OCI-LY1 (cell line): Measurements from ENCODE around the gene TAGLN3.
"Not testable (repeated sequence)": the region's sequence is repeated elsewhere in the genome, so short reads cannot be mapped to it uniquely, and the experiment has no call there.

Experiments
- H2AFZ ChIP-seq: fragments of 200-600 bp; sonication (generic), shearing (Covaris generic); 2 replicates; pipeline ENCODE4 v1.6.0; 2014; ENCODE audit warnings: antibody characterized with exemption, mild to moderate bottlenecking, low read length
- H3F3A ChIP-seq: fragments of 200-600 bp; sonication (generic), shearing (Covaris generic); 2 replicates; pipeline ENCODE4 v1.6.0; 2014; ENCODE audit warnings: mild to moderate bottlenecking, antibody characterized with exemption, low read length, moderate library complexity; ENCODE audit not compliant: insufficient read depth
- H3K27ac ChIP-seq: fragments of 200-600 bp; sonication (generic); 2 replicates; pipeline ENCODE4 v1.5.1; 2014; ENCODE audit warnings: low read length, mixed run types, mild to moderate bottlenecking, low read depth; ENCODE audit not compliant: poor library complexity, severe bottlenecking
- H3K27me3 ChIP-seq: fragments of 200-600 bp; sonication (generic); 2 replicates; pipeline ENCODE4 v1.6.0; 2014; ENCODE audit warnings: antibody characterized with exemption, mild to moderate bottlenecking, low read length, moderate library complexity; ENCODE audit not compliant: insufficient read depth
- H3K36me3 ChIP-seq: fragments of 200-600 bp; sonication (generic); 2 replicates; pipeline ENCODE4 v1.6.1; 2014; ENCODE audit warnings: mild to moderate bottlenecking, antibody characterized with exemption, low read length, moderate library complexity, mixed read lengths; ENCODE audit not compliant: insufficient read depth
- H3K4me1 ChIP-seq: fragments of 200-600 bp; sonication (generic); 2 replicates; pipeline ENCODE4 v1.5.1; 2014; ENCODE audit warnings: mild to moderate bottlenecking, low read length, moderate library complexity; ENCODE audit not compliant: insufficient read depth, severe bottlenecking
- H3K4me2 ChIP-seq: fragments of 200-600 bp; sonication (generic), shearing (Covaris generic); 2 replicates; pipeline ENCODE4 v1.6.1; 2014; ENCODE audit warnings: low read length
- H3K4me3 ChIP-seq: fragments of 200-600 bp; sonication (generic); 2 replicates; pipeline ENCODE4 v1.5.1; 2014; ENCODE audit warnings: low read length, low read depth, mild to moderate bottlenecking, mixed read lengths; ENCODE audit not compliant: poor library complexity, severe bottlenecking
- H3K79me2 ChIP-seq: fragments of 200-600 bp; shearing (Covaris generic); 2 replicates; pipeline ENCODE4 v1.6.1; 2016; ENCODE audit warnings: mixed run types, low read length, mixed read lengths; ENCODE audit not compliant: insufficient read depth
- H3K9ac ChIP-seq: fragments of 200-600 bp; sonication (generic), shearing (Covaris generic); 2 replicates; pipeline ENCODE4 v1.6.1; 2014; ENCODE audit warnings: mild to moderate bottlenecking, low read length, mixed read lengths
- H3K9me2 ChIP-seq: fragments of 200-600 bp; sonication (generic), shearing (Covaris generic); 2 replicates; pipeline ENCODE4 v1.6.1; 2014; ENCODE audit warnings: low read depth, mild to moderate bottlenecking, low read length, mixed read lengths
- H3K9me3 ChIP-seq: fragments of 200-600 bp; shearing (Covaris generic); 2 replicates; pipeline ENCODE4 v1.6.1; 2014; ENCODE audit warnings: low read length, mixed read lengths
- H4K20me1 ChIP-seq: fragments of 200-600 bp; sonication (generic), shearing (Covaris generic); 2 replicates; pipeline ENCODE4 v1.6.0; 2016; ENCODE audit warnings: mild to moderate bottlenecking, low read length; ENCODE audit not compliant: insufficient read depth
- CTCF ChIP-seq: fragments of 200-600 bp; sonication (generic), shearing (Covaris generic); IDR thresholded peaks from 2 replicates; pipeline ENCODE4 v1.5.1; 2017; ENCODE audit warnings: mild to moderate bottlenecking, antibody characterized with exemption, low read length, moderate library complexity, mixed read lengths
- EZH2 ChIP-seq: fragments of 200-600 bp; sonication (generic), shearing (Covaris generic); IDR thresholded peaks from 2 replicates; pipeline ENCODE4 v1.8.0; 2017; ENCODE audit warnings: borderline replicate concordance, mixed run types, mild to moderate bottlenecking, antibody characterized with exemption, low read length, moderate library complexity, mixed read lengths

The TAGLN3 gene

GRCh38 chr3:112032098-112032731 is 33.5 kb downstream of the TAGLN3 start:
- TF ChIP-seq CTCF: no peak
- no peak for TF ChIP-seq EZH2
- Histone ChIP-seq H4K20me1 (no peaks in the 10 kb centered on the region), H3K4me3 (no peak overlapping the region), H3K9ac (no peak overlapping the region), H3K27me3 (no peaks in the 10 kb centered on the region), H3K36me3 (no peaks in the 10 kb centered on the region), H3K4me2 (no peak overlapping the region), H3K9me3 (no peaks in the 10 kb centered on the region), H3K4me1 (no peaks in the 10 kb centered on the region), H2AFZ (no peak overlapping the region), H3K9me2 (no peaks in the 10 kb centered on the region), H3K27ac (no peak overlapping the region), H3K79me2 (no peaks in the 10 kb centered on the region), H3F3A (no peaks in the 10 kb centered on the region)

GRCh38 chr3:112034436-112034835 is 35.7 kb downstream of the TAGLN3 start, which contains the start of gene TMPRSS7:
TSS of gene TMPRSS7 (plus strand) at chr3:112034736. CDS start at chr3:112034846, 110 bp downstream.
- TF ChIP-seq EZH2 (no peak), CTCF (no peak)

GRCh38 chr3:112035241-112035640 is 36.5 kb downstream of the TAGLN3 start:
- no peak overlapping the region for H3K9ac ChIP-seq
- H2AFZ ChIP-seq: no peak overlapping the region
- no peak overlapping the region for H3K4me3 ChIP-seq
- H3F3A ChIP-seq: no peaks in the 10 kb centered on the region
- no peaks in the 10 kb centered on the region for H3K9me3 ChIP-seq
- H3K4me1 ChIP-seq: peaks cover 13% of the 10 kb centered on the region
- no peak overlapping the region for H3K27ac ChIP-seq
- no peaks in the 10 kb centered on the region for H3K79me2 ChIP-seq
- no peak overlapping the region for H3K4me2 ChIP-seq
- no peaks in the 10 kb centered on the region for H3K27me3 ChIP-seq
- no peaks in the 10 kb centered on the region for H3K36me3 ChIP-seq
- TF ChIP-seq EZH2 (no peak), CTCF (no peak)
- H4K20me1 ChIP-seq: no peaks in the 10 kb centered on the region
- no peaks in the 10 kb centered on the region for H3K9me2 ChIP-seq

More at GRCh38 chr3:112034436-112034835, 35.7 kb downstream of the TAGLN3 start, which contains the start of gene TMPRSS7:
- Histone ChIP-seq H3K27ac (no peak within 1 kb of the TSS), H4K20me1 (no peaks in the 10 kb centered on the region), H3K36me3 (no peaks in the 10 kb centered on the region), H3K4me2 (no peak within 1 kb of the TSS), H3K4me3 (no peak within 1 kb of the TSS), H3K9ac (no peak within 1 kb of the TSS), H2AFZ (no peak within 1 kb of the TSS), H3K27me3 (no peaks in the 10 kb centered on the region), H3K9me2 (no peaks in the 10 kb centered on the region), H3K4me1 (peaks cover 10% of the 10 kb centered on the region), H3K9me3 (no peaks in the 10 kb centered on the region), H3K79me2 (no peaks in the 10 kb centered on the region), H3F3A (no peaks in the 10 kb centered on the region)

GRCh38 chr3:112037194-112037593 is 38.5 kb downstream of the TAGLN3 start:
- not testable (repeated sequence) for H3K27me3 ChIP-seq, H3K9me2 ChIP-seq, H3K9ac ChIP-seq, H3K9me3 ChIP-seq, H3K79me2 ChIP-seq, H4K20me1 ChIP-seq, H2AFZ ChIP-seq, H3K36me3 ChIP-seq, H3F3A ChIP-seq, H3K4me3 ChIP-seq, H3K27ac ChIP-seq, H3K4me2 ChIP-seq
- H3K4me1 ChIP-seq: peaks cover 13% of the 10 kb centered on the region
